GM21526 (cell line): ENCODE data around the gene MRPS12.

ENCODE experiments used
- ATAC-seq: cut with Tn5 transposase; IDR thresholded peaks from one replicate; pipeline ENCODE4 v1.9.1; 2021; ENCODE audit warnings: moderate library complexity; ENCODE audit not compliant: unreplicated experiment, low FRiP score

MRPS12 gene

DNA sequence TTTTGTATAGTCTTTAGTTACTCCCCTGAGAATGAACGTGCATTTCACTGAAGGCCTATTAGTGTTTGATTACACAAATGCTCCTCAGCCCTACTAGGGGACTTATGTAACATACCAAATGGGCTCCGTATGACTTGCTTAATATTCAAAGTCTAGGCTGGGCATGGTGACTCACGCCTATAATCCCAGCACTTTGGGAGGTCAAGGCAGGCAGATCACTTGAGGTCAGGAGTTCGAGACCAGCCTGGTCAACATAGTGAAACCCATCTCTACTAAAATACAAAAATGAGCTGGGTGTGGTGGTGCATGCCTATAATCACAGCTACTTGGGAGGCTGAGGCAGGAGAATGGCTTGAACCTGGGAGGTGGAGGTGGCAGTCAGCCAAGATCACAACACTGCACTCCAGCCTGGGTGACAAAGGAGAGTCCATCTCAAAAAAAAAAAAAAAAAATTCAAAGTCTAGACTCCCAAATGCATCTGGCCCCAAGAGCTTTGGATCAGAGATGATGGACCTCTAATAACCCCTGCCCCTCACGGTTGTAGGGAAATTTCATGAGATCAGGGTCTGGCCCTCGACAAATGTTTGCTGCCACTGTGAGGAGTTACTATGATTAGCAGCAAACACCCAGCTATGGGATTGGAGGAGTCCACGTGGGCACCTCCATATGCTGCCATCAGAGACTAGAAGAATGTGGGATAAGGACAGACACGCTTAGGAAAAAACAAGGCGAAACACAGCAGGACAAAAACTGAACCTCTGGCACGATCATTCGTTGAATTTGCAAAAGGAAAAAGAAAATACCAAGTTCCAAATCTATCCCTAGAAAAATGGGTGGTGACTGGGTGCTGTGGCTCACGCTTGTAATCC lies 40.2 kb downstream of the MRPS12 start:
- ATAC-seq = no peak

DNA sequence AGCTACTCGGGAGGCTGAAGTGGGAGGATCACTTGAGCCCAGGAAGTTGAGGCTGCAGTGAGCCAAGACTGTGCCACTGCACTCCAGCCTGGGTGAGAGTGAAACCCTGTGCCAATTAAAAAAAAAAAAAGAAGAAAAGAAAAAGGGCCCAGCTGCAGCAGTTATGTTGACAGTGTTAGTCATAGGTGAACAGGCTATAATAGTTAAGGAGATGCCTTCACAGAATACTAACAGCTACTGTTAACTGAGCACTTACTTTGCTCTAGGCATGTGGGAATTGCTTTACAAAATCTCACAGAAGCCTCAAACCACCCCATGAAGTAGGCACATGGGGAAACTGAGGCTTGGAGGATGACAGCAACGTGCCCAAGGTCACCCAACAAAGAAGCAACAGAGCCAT lies 40.9 kb downstream of the MRPS12 start:
- no peak for ATAC-seq

DNA sequence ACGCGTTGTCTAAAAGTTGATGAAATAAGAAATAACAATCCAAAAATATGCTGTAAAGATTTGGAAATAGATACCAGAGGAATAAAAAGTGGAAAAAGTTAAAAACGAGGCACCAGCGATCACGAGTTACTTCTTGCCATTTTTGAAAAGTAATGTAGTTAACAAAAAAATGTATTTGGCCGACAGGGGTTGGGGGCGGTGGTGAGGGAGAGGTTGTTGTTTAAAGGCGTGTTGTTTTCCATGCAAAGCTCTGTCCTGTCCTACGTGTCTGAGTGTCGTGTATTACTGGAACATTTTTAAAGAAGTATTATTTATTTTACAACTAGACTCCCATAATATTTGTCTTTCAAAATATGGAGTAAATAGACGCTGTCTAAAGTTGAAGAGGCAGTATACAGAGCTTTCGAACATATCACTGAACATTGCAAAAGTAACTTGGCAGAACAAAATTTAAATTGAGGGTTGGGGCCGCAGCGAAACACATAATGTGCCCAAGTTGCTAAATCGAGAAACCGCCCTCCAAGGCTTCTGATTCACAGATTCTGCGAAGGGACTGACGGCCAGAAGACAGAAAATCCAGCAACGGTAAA lies 44.0 kb downstream of the MRPS12 start:
- no peak for ATAC-seq

DNA sequence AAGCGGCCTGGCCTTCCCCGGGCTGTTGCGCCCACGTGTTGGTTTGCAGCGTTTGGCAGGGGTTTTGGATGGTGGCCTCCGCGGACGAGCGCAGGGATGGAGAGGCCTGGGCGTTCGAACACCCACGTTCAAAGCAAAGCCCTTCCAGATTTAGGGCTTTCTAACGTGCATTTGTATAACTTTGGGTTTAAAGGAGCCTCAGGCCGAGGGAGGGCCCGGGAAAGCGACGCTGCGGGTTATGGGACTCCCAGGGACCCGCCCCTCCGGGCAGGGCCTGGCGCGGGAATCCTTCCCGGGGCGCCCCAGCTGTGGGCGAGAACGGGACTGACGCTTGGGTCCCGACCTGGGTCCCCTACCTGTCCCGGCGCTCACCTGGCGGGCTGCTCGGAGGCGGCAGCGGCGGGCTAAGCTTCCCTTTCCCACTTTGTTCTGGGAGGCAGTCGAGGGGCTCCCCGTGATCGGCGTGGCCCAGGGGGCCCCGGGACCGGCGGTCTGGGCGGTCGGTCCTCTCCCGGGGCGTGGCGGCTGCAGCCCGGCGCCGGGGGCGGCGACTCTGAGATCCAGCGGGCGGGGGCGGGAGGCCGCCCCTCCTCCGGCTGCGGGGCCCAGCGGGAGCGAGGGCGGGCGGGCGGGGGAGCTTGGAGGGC lies 44.6 kb downstream of the MRPS12 start, which contains the start of gene FBXO17:
TSS of gene FBXO17 (minus strand) at position 529 of the 647 bp plus-strand sequence. CDS start 25,423 bp downstream, outside the sequence.
- no peak for ATAC-seq

DNA sequence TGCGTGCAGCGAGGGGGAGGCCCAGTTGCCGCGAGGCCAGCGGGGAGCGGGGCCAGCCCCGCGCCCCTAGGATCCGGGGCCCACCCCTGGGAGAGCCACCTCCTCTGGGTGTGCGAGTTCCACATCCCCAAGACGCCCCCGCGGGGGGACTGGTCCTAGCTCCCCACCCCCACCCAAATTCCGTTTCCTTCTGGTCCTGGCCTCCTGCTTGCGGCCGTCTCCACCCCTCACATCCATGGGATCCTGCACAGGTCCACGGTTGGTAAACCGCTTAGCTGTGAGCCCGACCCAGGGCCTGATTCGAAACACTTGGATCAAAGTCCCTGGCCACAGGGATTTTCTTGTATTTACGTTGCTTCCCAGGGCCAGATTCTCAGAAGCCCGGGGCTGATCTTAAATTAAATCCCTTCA lies 45.1 kb downstream of the MRPS12 start:
- ATAC-seq = no peak

DNA sequence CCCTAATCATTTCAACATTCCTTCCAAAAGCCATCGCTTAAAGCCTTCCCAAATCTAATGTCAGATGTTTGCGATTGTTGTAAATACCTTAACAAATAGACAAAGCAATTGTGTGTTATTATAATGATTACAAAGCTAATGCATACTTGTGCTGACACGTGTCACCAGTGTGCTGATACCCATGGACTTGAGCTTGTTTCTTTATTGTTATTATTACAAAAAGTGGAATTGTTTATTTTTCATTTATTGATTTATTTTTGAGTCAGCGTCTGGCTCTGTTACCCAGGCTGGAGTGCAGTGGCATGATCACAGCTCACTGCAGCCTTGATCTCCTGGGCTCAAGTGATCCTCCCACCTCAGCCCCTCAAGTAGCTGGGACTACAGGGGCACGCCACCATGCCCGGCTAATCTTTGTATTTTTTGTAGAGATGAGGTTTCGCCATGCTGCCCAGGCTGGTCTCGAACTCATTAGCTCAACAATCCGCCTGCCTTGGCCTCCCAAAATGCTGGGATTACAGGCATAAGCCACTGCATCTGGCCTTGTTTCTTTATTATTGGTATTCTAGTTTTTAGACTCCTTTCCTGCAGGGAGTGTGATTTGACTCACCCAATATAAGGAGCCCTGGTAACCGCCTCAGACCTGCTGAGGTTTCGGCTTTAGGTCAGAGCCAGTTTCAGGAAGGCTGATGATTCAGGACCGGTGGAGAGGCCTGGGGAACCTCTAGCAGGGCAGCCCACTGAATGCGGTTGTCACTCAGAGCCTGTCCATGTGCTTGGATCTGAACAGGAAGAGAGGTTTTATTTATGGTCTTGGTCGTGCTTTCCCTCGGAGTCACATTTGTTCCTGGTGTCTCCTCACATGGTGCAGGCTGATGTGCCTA lies 46.9 kb downstream of the MRPS12 start:
- ATAC-seq = peak; percentile 61

DNA sequence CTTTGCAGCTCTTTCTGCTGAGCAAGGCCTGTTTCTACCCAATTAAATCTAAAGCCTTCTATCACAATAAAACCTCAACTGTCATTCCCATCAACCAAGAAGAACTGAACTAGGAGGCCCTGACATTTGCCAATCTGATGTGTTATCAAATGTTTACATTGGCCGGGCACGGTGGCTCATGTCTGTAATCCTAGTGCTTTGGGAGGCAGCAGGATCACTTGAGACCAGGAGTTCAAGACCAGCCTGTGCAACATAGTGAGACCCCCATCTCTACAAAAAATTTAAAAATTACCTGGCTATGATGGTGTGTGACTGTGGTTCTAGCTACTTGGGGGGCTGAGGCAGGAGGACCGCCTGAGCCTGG lies 47.6 kb downstream of the MRPS12 start:
- no peak for ATAC-seq

DNA sequence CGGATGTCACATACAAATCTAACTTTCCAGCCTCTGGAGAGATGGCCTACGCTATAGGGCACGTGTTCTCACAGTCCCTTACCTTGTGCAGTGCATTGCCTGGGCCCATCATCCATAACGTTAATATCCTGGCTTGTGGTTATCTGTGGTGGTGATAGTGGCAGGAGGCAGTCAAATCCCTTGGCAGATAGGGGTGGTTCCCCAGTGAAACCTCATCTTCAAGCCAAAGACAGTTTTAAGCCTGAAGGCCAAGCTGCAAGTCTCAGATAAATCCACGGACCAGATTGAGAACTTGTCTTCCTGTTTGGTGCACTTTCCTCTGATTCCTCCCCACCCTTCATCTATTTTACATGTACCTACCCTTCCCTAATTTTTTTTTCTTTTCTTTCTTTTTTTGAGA lies 49.1 kb downstream of the MRPS12 start:
- ATAC-seq = no peak

DNA sequence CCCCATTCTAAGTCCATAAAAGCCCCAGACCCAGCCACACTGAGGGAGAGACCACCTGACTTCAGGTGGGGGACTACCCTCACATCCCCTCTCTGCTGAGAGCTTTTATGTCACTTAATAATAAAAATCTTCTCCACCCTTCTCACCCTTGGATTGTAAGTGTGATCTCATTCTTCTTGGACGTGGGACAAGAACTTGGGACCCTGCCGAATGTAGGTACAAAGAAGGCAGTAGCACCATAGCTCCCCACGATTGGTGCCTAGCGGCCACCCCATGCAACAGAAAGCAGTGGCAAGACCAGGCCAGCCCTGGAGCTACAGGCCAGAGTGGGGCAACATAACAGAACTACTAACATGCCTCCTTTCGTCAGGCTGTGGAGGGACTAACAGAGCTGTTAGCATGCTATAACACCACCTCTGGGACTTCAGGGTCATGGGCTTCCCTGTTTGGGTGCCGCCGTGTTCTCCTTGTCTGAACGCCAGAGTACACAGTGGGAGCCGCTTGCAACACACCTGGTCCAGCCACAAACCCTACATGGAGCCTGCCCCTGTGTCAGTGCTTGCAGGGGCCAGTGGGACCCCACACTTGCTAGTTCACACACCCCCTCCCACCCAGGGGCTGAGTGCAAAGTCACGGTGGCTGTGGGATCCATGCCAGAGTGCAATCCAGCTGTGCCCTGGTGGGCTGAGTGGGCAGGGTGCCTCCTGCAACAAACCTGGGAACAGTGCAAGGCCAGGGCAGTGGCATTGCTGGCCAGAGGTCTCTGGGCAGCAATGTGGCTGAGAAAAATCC lies 50.0 kb downstream of the MRPS12 start:
- no peak for ATAC-seq
